ENCODE results near the gene AZIN2.
A peak's percentile ranks its signal among the peaks of the same experiment; 100 is the strongest.
"Not testable (repeated sequence)": the region's sequence is repeated elsewhere in the genome, so short reads cannot be mapped to it uniquely, and the experiment has no call there.

AZIN2 gene

DNA sequence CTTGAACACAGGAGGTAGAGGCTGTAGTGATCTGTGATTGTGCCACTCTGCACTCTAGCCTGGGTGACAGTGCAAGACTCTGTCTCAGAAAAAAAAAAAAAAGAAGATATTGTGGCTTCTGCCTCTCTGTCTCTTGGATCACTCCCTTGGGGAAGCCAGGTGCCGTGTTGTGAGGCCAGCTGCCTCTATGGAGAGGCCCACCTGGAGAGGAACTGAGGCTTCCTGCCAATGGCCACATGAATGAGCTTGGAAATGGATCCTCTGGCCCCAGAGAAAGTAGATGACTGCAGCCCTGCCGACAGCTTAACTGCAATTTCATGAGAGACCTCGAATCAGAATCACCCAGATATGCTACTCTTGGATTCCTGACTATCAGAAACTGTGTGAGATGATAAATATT, 24.5 kb upstream of the AZIN2 start:
- DNase-seq (ENCODE audit: low spot score) (no peak), FAIRE-seq (no peak)

DNA sequence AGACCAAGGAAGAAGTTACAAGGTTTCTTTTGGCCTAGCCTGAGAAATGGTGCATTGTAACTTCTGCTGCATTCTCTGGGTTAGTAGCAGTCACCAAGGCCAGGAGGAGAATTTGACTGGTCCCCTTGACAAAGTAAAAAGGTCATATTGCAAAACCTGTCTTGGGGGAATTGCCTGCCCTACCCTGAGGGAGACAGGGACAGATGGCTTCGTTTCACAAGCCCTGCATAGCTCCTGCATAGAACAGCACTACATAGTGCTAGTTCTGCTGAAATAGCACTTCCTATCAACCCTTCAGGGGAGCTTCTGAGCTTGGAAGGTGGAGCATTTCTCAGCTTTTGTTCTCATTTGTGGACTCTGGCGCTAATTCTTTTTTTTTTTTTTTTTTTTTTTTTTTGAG, 23.9 kb upstream of the AZIN2 start:
- DNase-seq (ENCODE audit: low spot score), result no peak
- FAIRE-seq, result no peak

DNA sequence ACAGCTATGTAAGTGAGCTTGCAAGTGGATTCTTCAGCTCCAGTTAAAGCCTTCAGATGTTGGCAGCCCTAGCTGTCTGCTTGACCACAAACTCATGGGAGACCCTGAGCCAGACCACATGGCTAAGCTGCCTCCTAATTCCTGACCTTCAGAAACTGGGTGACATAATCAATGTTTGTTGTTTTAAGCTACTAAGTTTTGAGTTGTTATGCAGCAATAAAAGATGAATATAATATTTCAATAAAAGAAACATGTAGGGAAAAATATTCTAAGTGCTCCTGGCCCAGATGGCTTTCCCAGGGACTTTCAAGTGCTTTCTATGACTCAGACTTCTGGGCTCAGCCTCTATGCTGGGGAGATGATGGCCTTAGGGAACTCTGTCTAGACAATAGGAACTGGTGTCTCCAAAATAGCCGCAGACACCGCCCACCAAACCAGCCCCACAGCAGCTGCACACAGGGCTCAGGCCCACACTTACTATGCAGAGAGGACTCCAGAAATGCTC, 20.3 kb upstream of the AZIN2 start:
- FAIRE-seq, result no peak
- DNase-seq (ENCODE audit: low spot score), result peak; percentile 88

DNA sequence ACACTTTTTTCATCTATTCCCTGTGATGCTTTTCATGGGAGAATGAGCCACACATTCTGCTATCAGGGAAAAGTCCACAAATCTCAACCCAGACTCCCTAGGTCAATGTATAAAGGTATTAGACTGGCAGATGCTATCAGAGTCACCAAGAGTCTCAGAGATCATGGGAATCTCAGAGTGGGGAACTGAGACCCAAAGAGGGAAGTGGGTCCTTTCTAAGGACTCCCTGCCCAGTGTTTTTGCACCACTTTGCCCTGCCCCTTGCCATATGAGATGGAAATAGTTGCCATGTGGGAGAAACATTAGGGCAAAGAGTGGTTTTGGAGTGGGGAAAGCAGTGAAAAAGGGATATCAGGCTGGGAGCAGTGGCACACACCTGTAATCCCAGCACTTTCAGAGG, 19.1 kb upstream of the AZIN2 start:
- DNase-seq (ENCODE audit: low spot score) (no peak), FAIRE-seq (no peak)

DNA sequence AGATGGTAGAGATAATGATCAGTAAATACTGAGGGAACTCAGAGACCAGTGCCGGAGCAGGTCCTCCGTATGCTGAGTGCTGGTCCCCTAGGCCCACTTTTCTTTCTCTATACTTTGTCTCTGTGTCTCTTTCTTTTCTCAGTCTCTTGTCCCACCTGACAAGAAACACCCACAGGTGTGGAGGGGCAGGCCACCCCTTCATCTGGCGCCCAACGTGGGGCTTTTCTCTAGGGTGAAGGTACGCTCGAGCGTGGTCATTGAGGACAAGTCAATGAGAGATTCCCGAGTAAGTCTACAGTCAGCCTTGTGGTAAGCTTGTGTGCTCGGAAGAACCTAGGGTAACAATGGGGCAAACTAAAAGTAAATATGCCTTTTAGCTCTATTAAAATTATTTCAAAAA, 16.7 kb upstream of the AZIN2 start:
- DNase-seq (ENCODE audit: low spot score); FAIRE-seq: not testable (repeated sequence)

DNA sequence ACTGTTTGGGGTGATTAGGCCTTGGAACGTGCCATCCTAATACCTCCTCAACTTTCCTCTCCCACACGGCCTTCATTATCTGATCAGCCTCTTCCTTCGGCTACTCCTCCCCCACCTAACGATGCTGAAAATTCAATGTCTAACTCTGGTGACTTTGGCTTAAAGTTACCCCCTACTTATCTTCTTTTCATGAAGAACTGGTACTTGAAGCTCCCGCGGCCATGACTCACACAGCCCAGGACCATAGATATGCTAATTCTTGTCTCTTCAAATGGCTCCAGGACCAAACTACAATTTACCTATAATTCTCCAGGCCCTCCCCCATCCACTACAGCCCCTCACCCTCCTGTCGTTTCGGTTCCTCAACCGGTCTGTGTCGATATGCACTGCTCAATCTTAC, 15.7 kb upstream of the AZIN2 start:
- no peak for FAIRE-seq
- DNase-seq (ENCODE audit: low spot score), result no peak

DNA sequence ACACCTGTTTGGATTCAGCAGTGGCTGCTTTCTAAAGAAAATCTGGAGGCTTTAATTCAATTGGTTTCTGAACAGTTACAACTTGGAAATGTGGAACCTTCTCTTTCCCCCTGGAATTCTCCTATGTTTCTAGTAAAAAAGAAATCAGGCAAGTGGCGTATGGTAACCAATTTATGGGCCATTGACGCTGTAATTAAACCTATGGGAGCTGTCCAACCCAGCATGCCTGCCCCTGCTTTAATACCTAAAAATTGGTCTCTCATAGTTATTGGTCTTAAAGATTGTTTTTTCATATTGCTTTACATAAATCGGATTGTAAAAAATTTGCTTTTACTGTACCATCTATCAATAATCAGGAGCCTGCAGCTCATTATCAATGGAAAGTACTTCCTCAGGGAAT, 14.5 kb upstream of the AZIN2 start:
- FAIRE-seq; DNase-seq (ENCODE audit: low spot score): not testable (repeated sequence)

DNA sequence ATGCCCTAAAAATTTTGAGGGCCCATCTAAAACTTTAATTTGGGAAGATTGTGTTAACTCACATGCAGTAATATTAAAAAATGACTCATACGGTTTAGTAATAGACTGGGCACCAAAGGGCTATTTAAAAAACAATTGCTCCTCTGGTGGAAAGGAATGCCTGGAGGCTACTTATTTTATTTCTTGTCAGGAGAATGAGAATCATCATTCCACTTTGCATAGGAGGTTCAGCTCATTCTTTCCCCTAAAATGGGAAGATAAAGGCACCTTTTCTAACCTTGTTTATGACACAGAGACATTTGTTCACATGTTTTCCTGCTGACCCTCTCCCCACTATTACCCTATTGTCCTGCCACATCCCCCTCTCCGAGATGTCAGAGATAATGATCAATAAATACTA, 12.8 kb upstream of the AZIN2 start:
- not testable (repeated sequence) for FAIRE-seq; DNase-seq (ENCODE audit: low spot score)

DNA sequence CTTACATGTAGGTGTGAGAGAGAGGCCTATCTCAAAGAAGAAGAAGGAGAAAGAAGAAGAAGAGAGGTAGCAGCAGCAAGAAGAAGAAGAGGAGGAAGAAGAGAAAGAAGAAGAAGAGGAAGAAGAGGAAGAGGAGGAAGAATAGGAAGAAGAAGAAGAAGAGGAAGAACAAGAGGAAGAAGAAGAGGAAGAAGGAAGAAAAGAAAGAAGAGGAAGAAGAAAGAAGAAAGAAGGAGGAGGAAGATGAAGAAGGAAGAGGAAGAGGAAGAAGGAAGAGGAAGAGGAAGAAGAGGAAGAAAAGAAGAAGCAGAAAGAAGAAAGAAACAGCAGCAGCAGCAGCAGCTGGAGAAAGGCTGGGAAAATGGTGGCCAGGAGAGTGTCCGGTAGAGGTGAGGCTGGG, 10.3 kb upstream of the AZIN2 start:
- FAIRE-seq (no peak), DNase-seq (ENCODE audit: low spot score) (no peak)

DNA sequence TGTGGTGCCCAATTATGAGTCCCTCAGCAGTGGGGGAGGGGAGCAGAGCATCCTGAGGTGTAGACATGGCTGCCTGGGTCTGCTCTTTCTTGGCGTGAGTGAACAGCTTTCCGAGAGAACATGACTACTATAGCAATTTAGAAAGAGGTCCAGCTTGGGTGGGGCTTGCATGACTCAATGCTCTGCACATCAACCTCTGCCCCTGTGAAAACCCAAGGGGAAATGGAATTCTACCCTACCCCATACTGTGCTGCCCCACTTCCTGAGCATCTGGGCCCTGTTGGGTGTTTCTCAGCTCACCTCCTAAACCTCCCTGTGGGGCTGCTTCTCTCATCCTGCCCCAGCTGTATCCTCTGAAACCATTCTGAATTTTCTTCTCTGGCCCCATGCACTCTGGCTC, 8.2 kb upstream of the AZIN2 start:
- no peak for FAIRE-seq
- no peak for DNase-seq (ENCODE audit: low spot score)

DNA sequence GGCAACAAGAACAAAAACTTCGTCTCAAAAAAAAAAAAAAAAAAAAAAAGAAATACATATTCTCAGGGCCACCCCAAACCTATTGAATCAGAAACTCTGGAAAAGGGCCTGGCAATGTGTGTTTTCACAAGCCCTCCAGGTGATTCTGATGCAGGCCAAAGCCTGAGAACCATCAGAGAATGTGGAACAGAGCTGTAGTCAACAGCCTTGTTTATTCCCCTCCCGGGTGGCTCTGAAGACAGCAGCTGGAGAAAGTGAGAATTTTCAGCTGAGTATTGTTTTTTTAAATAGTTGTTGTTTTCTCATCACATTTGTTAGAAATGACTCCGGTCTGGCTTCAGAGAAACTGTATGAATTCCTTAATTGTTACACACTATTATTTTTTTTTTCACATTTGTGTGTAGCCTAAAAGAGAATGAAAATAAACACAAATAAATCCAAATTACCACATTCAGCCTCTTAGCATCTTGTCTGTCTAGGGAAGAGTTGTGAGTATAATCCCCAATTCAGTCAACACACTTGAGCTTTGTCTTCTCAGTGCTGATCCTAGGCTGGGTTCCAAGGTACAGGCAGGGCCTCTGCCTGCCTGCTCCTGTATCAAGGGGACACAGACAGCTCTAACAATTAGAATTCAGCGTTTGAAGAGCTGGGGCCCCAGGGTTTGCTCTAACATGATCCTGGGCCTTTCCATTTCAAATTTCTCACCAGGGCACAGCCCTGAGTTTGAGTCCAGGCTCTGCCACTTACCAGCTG, 6.6 kb upstream of the AZIN2 start:
- FAIRE-seq, result no peak
- no peak for DNase-seq (ENCODE audit: low spot score)

DNA sequence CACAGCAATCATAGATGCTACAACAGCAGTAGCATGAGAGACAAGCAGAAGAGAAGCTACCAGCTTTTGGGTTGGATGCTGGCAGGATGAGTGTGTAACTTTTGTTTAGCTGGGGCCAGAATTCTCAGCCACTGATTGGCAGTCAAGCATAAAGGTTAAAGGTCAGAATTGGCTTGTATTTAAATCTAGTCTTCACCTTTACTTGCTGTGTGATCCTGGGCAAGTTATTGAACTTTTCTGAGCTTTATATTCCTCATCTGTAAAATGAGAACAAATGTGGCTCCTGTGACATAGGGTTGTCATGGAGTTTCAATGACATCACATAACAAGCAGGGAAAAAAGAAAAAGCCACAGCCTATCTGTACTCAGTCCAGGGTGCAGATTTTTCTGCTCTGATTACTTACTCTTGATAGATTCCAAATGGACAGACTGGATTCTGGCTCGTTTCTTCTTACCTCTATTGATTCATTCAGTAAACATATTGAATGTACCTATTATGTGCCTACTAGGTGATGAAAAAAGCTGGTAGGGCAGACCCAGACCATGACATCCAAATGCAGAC, 2.8 kb upstream of the AZIN2 start:
- no peak for DNase-seq (ENCODE audit: low spot score)
- no peak for FAIRE-seq

DNA sequence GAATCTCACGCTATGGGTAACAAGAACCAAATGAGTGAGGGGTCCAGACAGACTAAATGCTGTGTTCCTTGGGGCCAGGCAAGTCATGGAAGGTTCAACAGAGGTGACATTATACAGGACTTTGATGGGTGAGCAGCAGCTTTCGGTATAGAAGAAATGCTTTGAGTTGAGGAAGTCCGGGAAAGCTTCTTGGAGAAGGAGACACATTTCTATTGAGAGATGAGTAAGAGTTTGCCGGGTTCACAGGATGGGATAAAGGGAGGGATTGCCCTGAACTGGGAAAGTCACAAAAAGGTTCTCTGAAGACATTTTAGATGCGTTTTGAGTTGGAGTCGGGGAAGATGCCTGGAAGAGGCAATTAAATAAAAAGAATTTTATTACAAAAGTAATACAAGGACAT, 580 bp upstream of the AZIN2 start:
- no peak for DNase-seq (ENCODE audit: low spot score)
- FAIRE-seq, result no peak

DNA sequence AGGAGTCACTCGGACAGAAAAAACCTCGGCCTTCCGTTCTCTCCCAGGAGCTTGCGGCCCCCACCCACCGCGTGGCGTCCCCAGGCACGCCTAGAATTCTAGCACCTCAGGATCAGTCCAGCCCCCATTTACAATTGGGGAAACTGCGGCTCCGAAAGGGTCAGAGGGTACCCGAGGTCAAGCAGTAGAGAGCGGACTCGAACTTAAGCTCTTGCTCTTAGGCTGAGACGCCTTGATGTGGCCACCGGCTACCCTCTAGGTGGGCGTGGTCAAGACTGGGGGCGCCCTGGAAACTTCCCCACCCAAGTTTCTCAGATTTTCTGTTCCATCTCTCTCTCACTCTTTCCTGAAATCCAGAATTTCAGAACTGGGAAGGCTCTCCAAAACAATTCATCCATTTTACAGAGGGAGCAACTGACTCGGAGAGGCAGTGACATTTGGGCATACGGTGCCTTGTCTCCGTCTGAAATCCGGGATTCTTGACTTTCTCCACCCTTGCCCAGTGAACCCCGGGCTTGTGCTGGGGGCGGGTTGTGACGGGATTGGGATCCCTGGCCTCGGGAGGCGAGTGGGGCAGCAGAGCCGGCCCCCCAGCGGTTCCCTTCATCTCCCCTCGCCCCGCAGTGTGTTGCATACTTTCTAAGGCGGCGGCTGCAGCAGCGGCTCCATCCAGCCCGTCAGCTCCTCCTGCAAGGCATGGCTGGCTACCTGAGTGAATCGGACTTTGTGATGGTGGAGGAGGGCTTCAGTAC, 777 bp downstream of the AZIN2 start:
- FAIRE-seq (no peak), DNase-seq (ENCODE audit: low spot score) (peak; percentile 16)

DNA sequence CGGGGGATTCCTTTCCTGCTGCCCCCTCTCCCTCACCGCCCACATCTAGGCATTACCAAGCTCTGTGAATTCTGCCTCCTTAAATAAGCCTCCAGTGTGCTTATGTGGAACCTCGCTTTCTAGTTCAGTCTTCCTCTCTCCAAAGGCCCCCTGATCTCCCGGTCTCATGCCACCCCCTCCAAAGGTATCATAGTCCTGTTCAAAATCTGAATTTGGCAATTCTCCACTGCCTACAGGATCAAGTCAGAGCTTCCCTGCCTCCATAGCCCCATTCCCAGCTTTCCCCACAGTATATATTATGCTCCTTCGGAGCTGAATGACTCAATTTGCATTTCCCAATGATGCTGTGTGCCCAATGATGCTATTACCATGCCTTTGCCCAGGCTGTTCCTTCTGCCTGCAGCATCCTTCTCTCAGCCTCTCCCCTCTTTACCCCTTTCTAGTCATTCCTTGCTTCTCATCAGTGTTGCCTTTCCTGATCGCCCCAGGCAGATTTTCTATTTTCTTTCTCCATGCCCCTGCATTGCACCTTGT, 1.7 kb downstream of the AZIN2 start:
- no peak for DNase-seq (ENCODE audit: low spot score)
- no peak for FAIRE-seq

DNA sequence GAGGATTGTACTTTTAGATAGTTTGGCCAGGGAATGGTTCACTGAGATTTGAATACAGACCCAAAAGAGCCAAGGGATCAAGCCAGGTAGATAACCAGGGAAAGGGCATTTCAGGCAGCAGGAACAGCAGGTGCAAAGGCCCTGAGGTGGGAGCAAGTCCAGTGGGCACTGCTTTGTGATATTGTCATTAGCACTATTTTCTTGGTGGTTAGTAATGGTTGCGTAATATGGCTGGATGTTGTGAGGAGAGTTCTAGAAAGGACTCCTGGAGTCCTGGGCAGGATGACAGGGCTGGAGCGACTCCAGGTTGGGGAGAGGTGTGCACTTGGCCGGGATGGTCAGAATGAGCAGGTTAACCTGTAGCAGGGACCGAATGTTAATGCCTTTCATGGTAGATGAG, 4.4 kb downstream of the AZIN2 start:
- no peak for FAIRE-seq
- no peak for DNase-seq (ENCODE audit: low spot score)

DNA sequence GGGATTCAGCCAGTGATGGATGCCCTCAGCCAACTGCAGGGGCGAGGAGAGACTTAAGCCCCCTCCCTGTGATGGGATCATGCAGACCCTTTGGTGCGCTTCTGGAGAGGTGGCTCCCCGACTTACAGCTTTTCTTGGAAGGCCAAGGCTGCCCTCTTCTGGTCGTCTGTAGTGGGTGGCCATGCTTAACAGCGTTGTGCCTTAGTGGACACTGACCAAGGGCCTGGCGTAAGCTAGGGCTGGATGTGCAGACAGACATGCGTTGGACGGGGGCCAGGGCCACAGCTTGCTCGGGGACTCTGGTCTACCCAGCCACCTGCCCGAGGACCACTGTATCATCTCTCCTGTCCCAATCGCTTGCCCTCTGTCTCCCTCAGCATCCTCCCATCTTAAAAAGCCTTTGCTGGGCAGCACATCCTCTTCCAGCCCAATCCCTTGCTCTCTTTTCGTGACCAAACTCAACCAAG, 5.5 kb downstream of the AZIN2 start:
- DNase-seq (ENCODE audit: low spot score) (peak; percentile 54), FAIRE-seq (no peak)

DNA sequence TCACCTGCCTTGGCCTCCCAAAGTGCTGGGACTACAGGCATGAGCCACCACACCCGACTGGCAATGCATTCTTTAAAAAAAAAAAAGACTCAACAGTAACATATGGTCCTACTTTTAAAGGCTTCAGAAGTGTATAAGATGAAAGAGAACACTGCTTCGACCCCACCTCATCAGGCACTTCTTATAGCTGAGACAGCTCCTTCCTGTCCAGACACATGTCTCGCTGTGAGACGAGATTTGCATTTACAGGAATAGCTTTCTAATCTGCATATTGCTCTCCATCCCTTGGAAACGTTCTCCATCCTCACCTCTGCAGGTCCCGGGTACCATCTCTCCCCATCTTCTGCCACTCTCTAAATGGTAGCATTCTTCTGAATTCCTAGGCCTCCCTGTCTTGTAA, 6.7 kb downstream of the AZIN2 start:
- FAIRE-seq, result no peak
- no peak for DNase-seq (ENCODE audit: low spot score)

DNA sequence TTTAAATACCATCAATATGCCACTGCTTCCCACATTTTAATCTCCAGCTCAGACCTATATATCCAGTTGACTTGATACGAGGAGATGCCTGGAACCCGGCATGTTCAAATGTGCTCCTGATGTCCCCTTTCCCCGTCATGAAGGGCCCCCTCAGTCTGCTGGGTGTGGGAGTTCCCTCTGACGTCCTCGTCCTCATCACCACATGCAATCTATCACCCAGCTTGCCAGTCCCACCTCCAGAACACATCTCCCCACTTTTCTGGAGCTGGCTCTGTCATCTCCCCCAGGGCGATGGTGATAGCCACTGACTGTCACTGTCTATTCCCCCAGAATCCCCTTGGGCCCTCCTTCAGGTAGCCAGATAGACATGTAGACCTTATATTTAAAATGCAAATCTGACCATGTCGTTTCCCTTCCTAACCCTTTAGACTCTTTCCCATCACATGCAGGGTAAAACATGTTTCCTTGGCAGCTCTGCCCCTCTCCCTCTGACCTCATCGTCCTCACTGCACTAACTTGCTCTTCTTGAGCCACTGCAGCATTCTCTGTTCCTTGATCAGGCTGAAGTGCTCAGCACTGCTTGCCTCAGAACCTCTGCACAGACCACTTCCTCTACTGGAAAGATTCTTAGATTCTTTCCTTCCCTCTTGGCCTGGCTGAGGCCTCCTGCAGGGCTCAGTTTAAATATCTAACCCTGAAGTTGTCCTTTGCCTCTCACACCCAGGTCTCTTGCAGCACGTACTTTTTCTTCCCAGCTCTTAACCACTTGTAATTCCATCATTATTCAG, 7.4 kb downstream of the AZIN2 start:
- DNase-seq (ENCODE audit: low spot score) (no peak), FAIRE-seq (no peak)

DNA sequence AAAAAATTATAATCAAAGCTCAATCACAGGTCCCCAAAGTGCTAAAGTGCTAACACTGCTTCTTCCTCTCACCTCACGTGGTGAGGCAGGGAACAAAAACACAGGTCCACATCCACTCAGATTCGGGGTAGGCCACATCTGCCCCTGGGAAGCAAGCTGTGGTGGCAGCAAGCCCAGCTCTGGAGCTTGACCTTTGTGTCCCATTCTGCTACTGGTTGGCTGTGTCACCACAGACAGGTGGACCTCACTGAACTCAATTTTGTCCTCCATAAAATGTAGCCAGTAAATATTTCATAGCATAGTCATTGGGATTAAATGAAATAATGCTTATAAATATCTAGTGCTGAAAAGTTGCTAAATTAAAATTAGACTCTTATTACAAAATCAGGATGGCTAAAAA, 8.5 kb downstream of the AZIN2 start:
- DNase-seq (ENCODE audit: low spot score), result no peak
- FAIRE-seq, result no peak

DNA sequence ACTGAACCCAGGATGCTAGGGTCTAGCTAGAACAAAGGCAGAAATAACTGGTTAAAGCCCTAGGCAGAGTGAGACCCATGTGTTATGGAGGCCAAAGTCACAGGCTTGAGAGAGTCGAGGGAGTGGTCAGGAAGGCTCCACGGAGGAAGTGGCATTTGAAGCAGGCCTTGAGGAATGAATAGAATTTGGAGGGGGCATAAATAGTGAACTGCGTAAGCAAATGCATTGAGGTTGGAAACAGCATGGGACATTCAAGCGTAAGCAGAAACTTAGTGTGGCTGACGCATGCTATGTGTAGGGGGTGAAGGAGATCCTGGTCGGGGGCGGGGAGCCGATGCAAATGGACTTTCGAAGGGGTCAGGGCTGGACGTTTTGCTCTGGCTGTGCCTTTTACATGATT, 11.5 kb downstream of the AZIN2 start:
- FAIRE-seq, result no peak
- DNase-seq (ENCODE audit: low spot score), result no peak
